ENCODE measurements around the gene PRKCA. TPM values are rescaled to one million over a fixed set of nuclear protein-coding genes. Genes with fewer than 3 reads are reported as not detected.
A peak's percentile ranks its signal among the peaks of the same experiment; 100 is the strongest.
"Not testable (repeated sequence)": the region's sequence is repeated elsewhere in the genome, so short reads cannot be mapped to it uniquely, and the experiment has no call there.

PRKCA gene
- total RNA-seq, 1 experiment from 2014 or later = 22.6 TPM

DNA sequence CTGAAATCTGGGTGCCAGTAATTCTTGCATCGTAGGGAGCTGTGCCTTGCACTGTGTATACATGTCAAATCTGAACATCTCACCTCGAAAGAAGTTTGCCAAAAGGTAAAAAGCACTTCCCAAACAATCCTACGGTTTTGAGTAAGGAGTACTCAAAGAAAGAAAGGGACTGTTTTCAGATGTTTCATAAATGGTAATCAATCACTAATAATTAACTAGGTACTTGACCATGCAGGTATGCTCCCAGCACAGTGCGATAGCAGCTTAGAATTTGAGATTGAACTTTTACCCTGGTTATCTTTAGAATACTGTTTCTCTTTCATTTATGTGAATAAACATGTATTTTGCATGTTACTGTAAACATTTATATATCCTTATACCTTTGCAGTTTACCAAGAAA lies 39.0 kb downstream of the PRKCA start:
- Histone ChIP-seq H3K27ac (ENCODE audit: low read length) (no peak overlapping the region), H4K20me1 (ENCODE audit: low read length) (no peaks in the 10 kb centered on the region), H3K9me2 (replicated peaks; ENCODE audit: low read length) (no peaks in the 10 kb centered on the region), H3K9me3 (ENCODE audit: low read length) (no peaks in the 10 kb centered on the region), H3K36me3 (ENCODE audit: low read depth, low read length) (no peaks in the 10 kb centered on the region), H3K9ac (ENCODE audit: low read length) (no peak overlapping the region), H2AFZ (ENCODE audit: low read length) (no peak overlapping the region), H3K79me2 (ENCODE audit: low read length) (peaks cover 71% of the 10 kb centered on the region), H3K27me3 (ENCODE audit: low read length) (no peaks in the 10 kb centered on the region), H3K4me1 (ENCODE audit: insufficient read depth, low read length) (peaks cover 15% of the 10 kb centered on the region), H3K4me2 (ENCODE audit: low read length) (no peak overlapping the region), H3F3A (ENCODE audit: low read length, unreplicated experiment) (no peaks in the 10 kb centered on the region), H3K4me3 (ENCODE audit: low read length) (no peak overlapping the region)
- DNase-seq (no peak), ATAC-seq (no peak)
- POLR2A ChIA-PET (ENCODE audit: unreplicated experiment) = no interaction called here
- no TSS peak for BruUV-seq (replicated peaks)
- intact Hi-C loops (cut with micrococcal nuclease) = no loop called here
- TF ChIP-seq EZH2phosphoT487 (IDR thresholded peaks at IDR 0.05; ENCODE audit: borderline replicate concordance, low read length) (no peak), EZH2 (IDR thresholded peaks at IDR 0.05; ENCODE audit: low read length, unreplicated experiment) (no peak)
- TF ChIP-seq, protein P1, sequence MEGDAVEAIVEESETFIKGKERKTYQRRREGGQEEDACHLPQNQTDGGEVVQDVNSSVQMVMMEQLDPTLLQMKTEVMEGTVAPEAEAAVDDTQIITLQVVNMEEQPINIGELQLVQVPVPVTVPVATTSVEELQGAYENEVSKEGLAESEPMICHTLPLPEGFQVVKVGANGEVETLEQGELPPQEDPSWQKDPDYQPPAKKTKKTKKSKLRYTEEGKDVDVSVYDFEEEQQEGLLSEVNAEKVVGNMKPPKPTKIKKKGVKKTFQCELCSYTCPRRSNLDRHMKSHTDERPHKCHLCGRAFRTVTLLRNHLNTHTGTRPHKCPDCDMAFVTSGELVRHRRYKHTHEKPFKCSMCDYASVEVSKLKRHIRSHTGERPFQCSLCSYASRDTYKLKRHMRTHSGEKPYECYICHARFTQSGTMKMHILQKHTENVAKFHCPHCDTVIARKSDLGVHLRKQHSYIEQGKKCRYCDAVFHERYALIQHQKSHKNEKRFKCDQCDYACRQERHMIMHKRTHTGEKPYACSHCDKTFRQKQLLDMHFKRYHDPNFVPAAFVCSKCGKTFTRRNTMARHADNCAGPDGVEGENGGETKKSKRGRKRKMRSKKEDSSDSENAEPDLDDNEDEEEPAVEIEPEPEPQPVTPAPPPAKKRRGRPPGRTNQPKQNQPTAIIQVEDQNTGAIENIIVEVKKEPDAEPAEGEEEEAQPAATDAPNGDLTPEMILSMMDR (conservative IDR thresholded peaks at IDR 0.05; ENCODE audit: low read depth, low read length) = no peak
- CTCF ChIA-PET = no interaction called here

DNA sequence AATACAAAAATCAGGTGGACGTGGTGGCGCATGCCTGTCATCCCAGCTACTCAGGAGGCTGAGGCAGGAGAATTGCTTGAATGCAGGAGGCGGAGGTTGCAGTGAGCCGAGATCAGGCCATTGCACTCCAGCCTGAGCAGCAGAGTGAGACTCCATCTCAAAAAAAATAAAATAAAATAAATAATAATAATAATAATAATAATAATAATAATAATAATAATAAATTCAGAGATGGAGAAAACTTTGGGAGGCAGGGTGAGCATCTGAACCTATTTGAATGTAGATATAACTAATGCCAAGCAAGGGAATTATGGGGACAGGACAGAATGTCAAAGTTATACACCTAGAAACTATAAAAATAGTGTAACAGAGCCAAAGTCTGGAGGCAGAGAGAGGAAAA lies 39.9 kb downstream of the PRKCA start:
- H3F3A ChIP-seq (ENCODE audit: low read length, unreplicated experiment); ATAC-seq; H4K20me1 ChIP-seq (ENCODE audit: low read length); intact Hi-C loops (cut with micrococcal nuclease); BruUV-seq (replicated peaks); CTCF ChIA-PET; H3K4me3 ChIP-seq (ENCODE audit: low read length); H3K36me3 ChIP-seq (ENCODE audit: low read depth, low read length); DNase-seq; H3K27ac ChIP-seq (ENCODE audit: low read length); H3K9me2 ChIP-seq (replicated peaks; ENCODE audit: low read length); H3K9me3 ChIP-seq (ENCODE audit: low read length); POLR2A ChIA-PET (ENCODE audit: unreplicated experiment); H3K9ac ChIP-seq (ENCODE audit: low read length); H3K27me3 ChIP-seq (ENCODE audit: low read length); H3K4me2 ChIP-seq (ENCODE audit: low read length); H2AFZ ChIP-seq (ENCODE audit: low read length): not testable (repeated sequence)
- Histone ChIP-seq H3K79me2 (ENCODE audit: low read length) (peaks cover 74% of the 10 kb centered on the region), H3K4me1 (ENCODE audit: insufficient read depth, low read length) (peaks cover 17% of the 10 kb centered on the region)

DNA sequence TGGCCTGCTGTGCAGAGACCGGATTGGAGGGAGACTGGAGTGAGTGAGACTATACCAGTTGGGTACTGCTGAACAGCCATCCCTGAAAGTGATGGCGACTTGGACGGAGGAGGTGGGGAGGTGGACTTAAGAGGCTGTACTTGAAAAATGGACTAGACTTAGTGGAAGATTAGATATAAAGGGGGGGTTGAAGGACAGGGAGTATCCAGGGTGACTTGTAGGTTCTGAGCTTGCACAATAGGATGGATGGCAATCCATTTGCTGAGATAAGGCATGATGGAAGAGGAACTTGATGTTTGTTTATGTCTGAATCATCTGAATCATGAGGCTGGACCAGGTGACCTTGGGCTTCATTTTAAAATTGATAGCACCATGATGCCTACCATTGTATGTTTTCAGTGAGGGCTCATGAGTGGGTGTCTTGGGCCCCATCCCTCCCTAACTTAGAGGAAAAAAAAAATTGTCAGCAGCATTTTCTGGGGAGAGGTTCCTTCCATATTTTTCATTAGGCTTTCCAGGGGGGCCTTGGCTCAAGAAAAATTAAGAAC lies 41.2 kb downstream of the PRKCA start:
- H3K9me2 ChIP-seq (replicated peaks; ENCODE audit: low read length) = no peaks in the 10 kb centered on the region
- H3K4me1 ChIP-seq (ENCODE audit: insufficient read depth, low read length) = peaks cover 31% of the 10 kb centered on the region
- no peaks in the 10 kb centered on the region for H3K36me3 ChIP-seq (ENCODE audit: low read depth, low read length)
- H3F3A ChIP-seq (ENCODE audit: low read length, unreplicated experiment) = peaks cover 6% of the 10 kb centered on the region
- peak overlapping the region; percentile 19; the same call in 1 of the 2 replicates for H3K27ac ChIP-seq (ENCODE audit: low read length)
- H4K20me1 ChIP-seq (ENCODE audit: low read length) = no peaks in the 10 kb centered on the region
- H3K4me2 ChIP-seq (ENCODE audit: low read length) = peak overlapping the region; percentile 11
- H3K79me2 ChIP-seq (ENCODE audit: low read length) = peaks cover 64% of the 10 kb centered on the region
- ATAC-seq = peak; percentile 57
- H3K9ac ChIP-seq (ENCODE audit: low read length) = no peak overlapping the region
- ChIA-PET CTCF (no interaction called here), POLR2A (ENCODE audit: unreplicated experiment) (no interaction called here)
- H3K27me3 ChIP-seq (ENCODE audit: low read length) = no peaks in the 10 kb centered on the region
- peak; percentile 71 for DNase-seq
- no peak overlapping the region for H2AFZ ChIP-seq (ENCODE audit: low read length)
- no peak overlapping the region for H3K4me3 ChIP-seq (ENCODE audit: low read length)
- intact Hi-C loops (cut with micrococcal nuclease) = no loop called here
- BruUV-seq (replicated peaks) = no TSS peak
- no peaks in the 10 kb centered on the region for H3K9me3 ChIP-seq (ENCODE audit: low read length)
- TF ChIP-seq EZH2phosphoT487 (IDR thresholded peaks at IDR 0.05; ENCODE audit: borderline replicate concordance, low read length) (no peak), EZH2 (IDR thresholded peaks at IDR 0.05; ENCODE audit: low read length, unreplicated experiment) (no peak)
- TF ChIP-seq, protein P1 (conservative IDR thresholded peaks at IDR 0.05; ENCODE audit: low read depth, low read length) = no peak
